CD4-positive, CD25-positive, alpha-beta regulatory T cell (primary cell): ENCODE data around the gene CENPP. TPM values are rescaled to one million over a fixed set of nuclear protein-coding genes. Genes with fewer than 3 reads are reported as not detected.

Source experiments
- ATAC-seq, 2 donors: fragments of 150-1000 bp; cut with Tn5 transposase; one replicate each; pipeline ENCODE4 v1.10.0; 2021; ENCODE audit warnings: low read depth in 2 of 2, moderate number of reproducible peaks in 2 of 2, moderate library complexity in 1 of 2
- DNase-seq, 3 donors: peaks; one replicate each; pipeline versions ENCODE4 v3.0.0 to v3.0.0-alpha.2; 2012 to 2022; ENCODE audit warnings: mixed read lengths in 1 of 3
- H3K27ac ChIP-seq: one replicate; pipeline ENCODE4 v1.7.0; 2013; ENCODE audit warnings: mild to moderate bottlenecking, low read length; ENCODE audit not compliant: insufficient read depth, poor library complexity, severe bottlenecking
- H3K27me3 ChIP-seq: one replicate; pipeline ENCODE4 v1.7.0; 2013; ENCODE audit warnings: low read length; ENCODE audit not compliant: control insufficient read depth, insufficient read depth
- H3K36me3 ChIP-seq: one replicate; pipeline ENCODE4 v1.7.0; 2013; ENCODE audit warnings: mild to moderate bottlenecking, low read length, moderate library complexity; ENCODE audit not compliant: control insufficient read depth, insufficient read depth
- H3K4me1 ChIP-seq: 2 replicates; pipeline ENCODE4 v1.7.0; 2013; ENCODE audit warnings: mild to moderate bottlenecking, low read length; ENCODE audit not compliant: insufficient read depth, control insufficient read depth, poor library complexity, severe bottlenecking
- H3K4me3 ChIP-seq: one replicate; pipeline ENCODE4 v1.7.0; 2013; ENCODE audit warnings: low read depth, mild to moderate bottlenecking, low read length, moderate library complexity
- H3K9me3 ChIP-seq, 2 experiments: 1 replicate in 1 of 2; 2 replicates in 1 of 2; pipeline ENCODE4 v1.7.0; 2013; ENCODE audit warnings: low read length in 2 of 2, mild to moderate bottlenecking in 1 of 2, moderate library complexity in 1 of 2; ENCODE audit not compliant: control insufficient read depth in 2 of 2
- H3K27ac Mint-ChIP-seq, 3 donors: one replicate each; pipeline ENCODE4 v1.8.0; 2020 to 2022; ENCODE audit warnings: mild to moderate bottlenecking in 3 of 3, mixed read lengths in 3 of 3, moderate library complexity in 2 of 3
- H3K27me3 Mint-ChIP-seq: one replicate; pipeline ENCODE4 v1.8.0; 2022; ENCODE audit warnings: mild to moderate bottlenecking, mixed read lengths
- H3K36me3 Mint-ChIP-seq: one replicate; pipeline ENCODE4 v1.8.0; 2020; ENCODE audit warnings: mixed read lengths
- H3K4me1 Mint-ChIP-seq, 4 donors: one replicate each; pipeline ENCODE4 v1.8.0; 2020 to 2022; ENCODE audit warnings: mixed read lengths in 4 of 4, mild to moderate bottlenecking in 1 of 4
- H3K4me3 Mint-ChIP-seq, 4 donors: one replicate each; pipeline ENCODE4 v1.8.0; 2020 to 2022; ENCODE audit warnings: mild to moderate bottlenecking in 4 of 4, mixed read lengths in 4 of 4, moderate library complexity in 3 of 4
- H3K9me3 Mint-ChIP-seq, 7 donors: one replicate each; pipeline ENCODE4 v1.8.0; 2020 to 2022; ENCODE audit warnings: mixed read lengths in 7 of 7, mild to moderate bottlenecking in 3 of 7, moderate library complexity in 2 of 7
- polyA plus RNA-seq, 4 donors: library from polyadenylated mRNA; unstranded; fragments of 300-500 nt; fragmentation: Illumina TruSeq; gene quantifications; one replicate each; pipeline ENCODE4 v1.2.3, GENCODE V29; 2021
- total RNA-seq: library from RNA; stranded (reverse); gene quantifications from one replicate; pipeline ENCODE4 v1.2.3, GENCODE V29; 2022

CENPP gene
- total and polyA plus RNA-seq, 5 donors from 2014 or later, result 2.7 to 6.1 (median 4.4) TPM

GRCh38 chr9:92637326-92637725, 311.6 kb downstream of the CENPP start:
- Mint-ChIP-seq H3K9me3 (no peaks in the 10 kb centered on the region), H3K4me1 (peaks cover 0 to 3% (median 0%) of the 10 kb centered on the region in 4 donors), H3K27me3 (no peaks in the 10 kb centered on the region), H3K4me3 (no peak overlapping the region), H3K36me3 (peaks cover 30% of the 10 kb centered on the region), H3K27ac (no peak overlapping the region)
- Histone ChIP-seq H3K27ac (no peak overlapping the region), H3K4me1 (no peaks in the 10 kb centered on the region), H3K4me3 (no peak overlapping the region), H3K9me3 (no peaks in the 10 kb centered on the region), H3K27me3 (no peaks in the 10 kb centered on the region), H3K36me3 (peaks cover 70% of the 10 kb centered on the region)
- DNase-seq (no peak), ATAC-seq (no peak)

DNA sequence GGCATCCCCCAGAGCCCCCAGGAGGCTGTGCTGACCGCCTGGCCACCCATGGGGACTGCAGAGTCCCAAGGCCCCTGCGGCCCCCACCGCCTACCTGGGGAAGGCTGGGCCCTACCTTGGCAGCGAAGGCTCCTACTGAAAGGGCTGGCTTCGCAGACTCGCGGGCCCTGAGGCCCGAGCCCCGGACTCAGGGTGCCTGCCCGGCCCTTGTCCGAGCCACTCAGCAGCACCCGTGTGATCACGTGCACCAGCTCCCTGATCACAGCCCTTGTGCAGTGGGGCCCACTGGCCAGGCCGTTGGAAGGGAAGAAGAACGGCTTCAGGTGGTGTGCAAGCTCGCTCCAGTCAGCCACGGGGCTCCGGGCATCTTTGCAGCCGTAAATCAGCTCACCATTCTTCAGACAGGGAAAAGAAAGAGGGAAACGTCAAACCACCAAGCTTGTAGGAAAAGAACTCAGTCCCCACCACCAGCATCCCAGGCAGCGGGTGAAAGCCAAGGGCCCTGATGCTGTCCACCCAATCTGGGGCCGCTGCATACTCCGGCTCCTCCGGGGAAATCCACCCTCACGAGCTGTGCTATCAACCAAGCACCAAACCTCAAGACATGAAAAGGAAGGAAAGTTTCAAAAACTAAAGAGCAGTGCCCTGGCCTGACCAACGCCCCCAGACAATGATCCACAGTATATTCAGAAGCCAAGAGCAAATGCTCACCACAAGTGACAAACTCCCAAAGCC, 312.3 kb downstream of the CENPP start:
- H3K4me1 Mint-ChIP-seq, result peaks cover 0 to 3% (median 0%) of the 10 kb centered on the region in 4 donors
- ATAC-seq (no peak), DNase-seq (no peak)
- H3K9me3 ChIP-seq, result no peaks in the 10 kb centered on the region
- no peaks in the 10 kb centered on the region for H3K4me1 ChIP-seq
- H3K4me3 ChIP-seq, result no peak overlapping the region
- H3K9me3 Mint-ChIP-seq, result no peaks in the 10 kb centered on the region
- no peak overlapping the region for H3K27ac ChIP-seq
- no peak overlapping the region for H3K27ac Mint-ChIP-seq
- H3K27me3 Mint-ChIP-seq, result no peaks in the 10 kb centered on the region
- H3K27me3 ChIP-seq, result no peaks in the 10 kb centered on the region
- no peak overlapping the region for H3K4me3 Mint-ChIP-seq
- peaks cover 73% of the 10 kb centered on the region for H3K36me3 ChIP-seq
- peaks cover 34% of the 10 kb centered on the region for H3K36me3 Mint-ChIP-seq

DNA sequence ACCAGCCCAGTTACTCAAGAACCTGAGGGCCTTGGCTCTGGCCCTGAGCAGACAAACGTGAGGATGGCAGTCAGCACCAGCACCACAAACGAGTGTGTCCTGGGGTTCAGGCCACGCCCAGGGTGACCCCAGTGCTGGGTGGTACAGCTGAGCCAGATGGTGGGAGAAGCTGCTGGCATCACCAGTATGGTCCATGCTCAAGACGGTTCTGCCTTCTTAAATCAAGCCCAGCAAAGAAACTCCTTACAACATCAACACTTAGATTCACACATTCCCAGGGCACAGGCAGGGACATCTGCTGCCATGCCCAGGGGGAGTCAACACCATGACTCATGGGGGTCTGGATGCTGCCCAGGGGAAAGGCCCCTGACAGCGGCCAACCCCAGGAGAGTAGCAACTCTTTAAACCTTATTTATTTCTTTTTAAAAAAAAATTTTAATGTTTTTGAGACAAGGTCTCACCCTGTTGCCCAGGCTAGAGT, 312.9 kb downstream of the CENPP start:
- Histone ChIP-seq H3K9me3 (no peaks in the 10 kb centered on the region), H3K36me3 (peaks cover 75% of the 10 kb centered on the region), H3K27me3 (no peaks in the 10 kb centered on the region), H3K4me3 (no peak overlapping the region), H3K4me1 (no peaks in the 10 kb centered on the region), H3K27ac (no peak overlapping the region)
- Mint-ChIP-seq H3K36me3 (peaks cover 37% of the 10 kb centered on the region), H3K4me1 (peaks cover 0 to 3% (median 0%) of the 10 kb centered on the region in 4 donors), H3K9me3 (no peaks in the 10 kb centered on the region), H3K4me3 (no peak overlapping the region), H3K27me3 (no peaks in the 10 kb centered on the region), H3K27ac (no peak overlapping the region)
- ATAC-seq (no peak), DNase-seq (no peak)

GRCh38 chr9:92639124-92639523, 313.4 kb downstream of the CENPP start:
- Mint-ChIP-seq H3K27me3 (no peaks in the 10 kb centered on the region), H3K27ac (no peak overlapping the region), H3K4me1 (peaks cover 0 to 3% (median under 1%) of the 10 kb centered on the region in 4 donors), H3K4me3 (no peak overlapping the region), H3K36me3 (peaks cover 41% of the 10 kb centered on the region), H3K9me3 (no peaks in the 10 kb centered on the region)
- Histone ChIP-seq H3K9me3 (no peaks in the 10 kb centered on the region), H3K27ac (no peak overlapping the region), H3K4me1 (no peaks in the 10 kb centered on the region), H3K36me3 (peaks cover 75% of the 10 kb centered on the region), H3K27me3 (no peaks in the 10 kb centered on the region), H3K4me3 (no peak overlapping the region)
- ATAC-seq (no peak), DNase-seq (no peak)

GRCh38 chr9:92639791-92640271, 314.1 kb downstream of the CENPP start:
- no peaks in the 10 kb centered on the region for H3K27me3 ChIP-seq
- H3K4me1 Mint-ChIP-seq, result peaks cover 0 to 1% (median 0%) of the 10 kb centered on the region in 4 donors
- no peaks in the 10 kb centered on the region for H3K4me1 ChIP-seq
- no peak overlapping the region for H3K27ac Mint-ChIP-seq
- no peaks in the 10 kb centered on the region for H3K27me3 Mint-ChIP-seq
- DNase-seq, result no peak
- ATAC-seq, result no peak
- H3K36me3 Mint-ChIP-seq, result peaks cover 42% of the 10 kb centered on the region
- H3K9me3 Mint-ChIP-seq, result peaks cover 0 to 2% (median 0%) of the 10 kb centered on the region in 7 donors
- H3K27ac ChIP-seq, result no peak overlapping the region
- no peak overlapping the region for H3K4me3 Mint-ChIP-seq
- H3K36me3 ChIP-seq, result peaks cover 74% of the 10 kb centered on the region
- H3K9me3 ChIP-seq, result no peaks in the 10 kb centered on the region
- no peak overlapping the region for H3K4me3 ChIP-seq

DNA sequence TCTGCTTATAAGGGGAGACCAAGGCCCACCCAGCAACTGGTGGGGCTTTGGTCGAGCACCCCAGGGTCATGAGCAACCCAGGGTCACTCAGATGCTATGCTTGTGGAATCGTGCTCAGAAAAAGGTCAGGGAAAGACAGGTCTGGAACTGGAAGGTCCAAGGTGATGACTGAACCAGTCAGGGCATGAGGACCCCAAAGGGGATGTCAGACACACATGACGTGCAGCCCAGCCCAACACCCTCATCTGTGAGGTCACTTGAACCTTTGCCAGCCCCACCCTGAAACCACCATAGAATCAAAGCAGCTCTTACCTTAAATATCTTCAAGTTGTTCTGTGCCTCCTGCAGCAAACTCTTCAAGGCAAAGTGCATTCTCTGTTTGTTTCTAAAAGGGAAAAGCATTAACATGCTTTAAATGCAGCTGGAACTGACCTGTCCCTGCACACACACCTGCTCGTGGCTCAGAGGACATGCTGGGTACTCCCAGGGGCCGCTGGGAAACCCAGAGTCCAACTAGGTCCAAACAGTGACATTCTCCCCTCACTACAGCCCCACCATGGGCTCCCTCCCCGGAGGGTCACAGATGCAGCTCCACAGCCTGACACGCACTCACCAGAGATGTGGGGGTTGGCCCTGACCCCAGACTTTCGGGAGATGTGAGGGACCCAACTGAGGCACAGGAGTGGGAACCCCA, 314.8 kb downstream of the CENPP start:
- DNase-seq, result no peak
- Histone ChIP-seq H3K27me3 (no peaks in the 10 kb centered on the region), H3K36me3 (peaks cover 76% of the 10 kb centered on the region), H3K27ac (no peak overlapping the region), H3K4me1 (no peaks in the 10 kb centered on the region), H3K9me3 (peaks cover 0 to 4% of the 10 kb centered on the region in 2 experiments), H3K4me3 (no peak overlapping the region)
- peaks cover 47% of the 10 kb centered on the region for H3K36me3 Mint-ChIP-seq
- H3K9me3 Mint-ChIP-seq, result peaks cover 0 to 9% (median 1%) of the 10 kb centered on the region in 7 donors
- no peak overlapping the region for H3K4me3 Mint-ChIP-seq
- H3K27me3 Mint-ChIP-seq, result no peaks in the 10 kb centered on the region
- H3K4me1 Mint-ChIP-seq, result peaks cover 0 to 1% (median 0%) of the 10 kb centered on the region in 4 donors
- no peak for ATAC-seq
- no peak overlapping the region for H3K27ac Mint-ChIP-seq

- Histone ChIP-seq H3K4me3 (no peak overlapping the region), H3K4me1 (no peaks in the 10 kb centered on the region), H3K9me3 (peaks cover 0 to 9% of the 10 kb centered on the region in 2 experiments), H3K27me3 (no peaks in the 10 kb centered on the region), H3K27ac (no peak overlapping the region), H3K36me3 (peaks cover 76% of the 10 kb centered on the region)
- H3K4me1 Mint-ChIP-seq, result peaks cover 0 to 1% (median 0%) of the 10 kb centered on the region in 4 donors
- H3K9me3 Mint-ChIP-seq, result peaks cover 0 to 16% (median 5%) of the 10 kb centered on the region in 7 donors
- DNase-seq (no peak), ATAC-seq (no peak)
- no peak overlapping the region for H3K4me3 Mint-ChIP-seq
- peak overlapping the region in 2 of 3 donors; percentile 23 to 81 for H3K27ac Mint-ChIP-seq
- peaks cover 48% of the 10 kb centered on the region for H3K36me3 Mint-ChIP-seq
- no peaks in the 10 kb centered on the region for H3K27me3 Mint-ChIP-seq
Measured at GRCh38 chr9:92641092-92641809, 315.5 kb downstream of the CENPP start.
